A549 (cell line): ENCODE results near the gene HYAL4.

ENCODE experiments used
- CHD4 ChIP-seq: fragments of 200-600 bp; sonication (generic); IDR thresholded peaks from 2 replicates; pipeline ENCODE4 v1.6.1; 2016; ENCODE audit warnings: antibody characterized with exemption, mild to moderate bottlenecking, borderline replicate concordance
- CTCF ChIP-seq: fragments of >200 bp; sonication (Bioruptor Twin); formaldehyde crosslinking; IDR thresholded peaks from 3 replicates; pipeline ENCODE4 v1.5.1; 2016
- POLR2A ChIP-seq: IDR thresholded peaks from 2 replicates; pipeline ENCODE4 v1.6.1; 2012; ENCODE audit warnings: mild to moderate bottlenecking, low read length

- TF ChIP-seq CTCF (no peak), POLR2A (no peak), CHD4 (no peak)
Measured at GRCh38 chr7:123916240-123916724, 71.3 kb downstream of the HYAL4 start.
